Endothelial cell of umbilical vein (primary cell): ENCODE measurements around the gene FARP2. TPM values are rescaled to one million over a fixed set of nuclear protein-coding genes. Genes with fewer than 3 reads are reported as not detected.

Experiments used
- BruUV-seq: library from RNA; stranded (reverse); fragments of 400-500 nt; replicated peaks from 2 replicates; lab custom pipeline; 2021; lab: Mats Ljungman, UMichigan
- CTCF ChIA-PET: fragments of 300-600, 350-600 bp; sonication (Branson Sonifier 250); formaldehyde crosslinking; loops from one replicate; lab custom pipeline; 2021; ENCODE audit warnings: antibody characterized with exemption, inconsistent platforms; lab: Charles Lee
- POLR2A ChIA-PET: fragments of 300-600, 350-600 bp; sonication (Branson Sonifier 250); formaldehyde crosslinking; loops from one replicate; lab custom pipeline; 2021; ENCODE audit warnings: antibody characterized with exemption, inconsistent platforms; lab: Charles Lee
- DNase-seq: peaks from one replicate; pipeline ENCODE4 v3.0.0-alpha.2; 2011; ENCODE audit warnings: low read depth, low spot score
- FAIRE-seq: peaks from 2 replicates; lab custom pipeline; 2011; peaks lifted over from hg19 to GRCh38; lab: Jason Lieb, UNC
- H2AFZ ChIP-seq: 2 replicates; pipeline ENCODE4 v1.6.0; 2012; ENCODE audit warnings: low read depth, low read length, control low read depth, inconsistent platforms
- H3K27ac ChIP-seq: 2 replicates; pipeline ENCODE4 v1.5.1; 2011; ENCODE audit warnings: low read depth, mild to moderate bottlenecking, control low read depth, low read length, moderate library complexity; ENCODE audit not compliant: insufficient read depth
- H3K27me3 ChIP-seq, 2 experiments: 2 replicates each; pipeline versions ENCODE4 v1.6.0 to v1.6.1; 2011; ENCODE audit warnings: low read length in 2 of 2, mixed read lengths in 1 of 2; ENCODE audit not compliant: control insufficient read depth in 2 of 2, insufficient read depth in 2 of 2
- H3K36me3 ChIP-seq, 2 experiments: 2 replicates in 1 of 2; 3 replicates in 1 of 2; pipeline ENCODE4 v1.5.1; 2011; ENCODE audit warnings: low read length in 2 of 2, mild to moderate bottlenecking in 1 of 2, moderate library complexity in 1 of 2; ENCODE audit not compliant: control insufficient read depth in 2 of 2, insufficient read depth in 2 of 2; ENCODE audit errors: extremely low read depth in 1 of 2
- H3K4me1 ChIP-seq: 3 replicates; pipeline ENCODE4 v1.5.1; 2011; ENCODE audit warnings: mild to moderate bottlenecking, low read length; ENCODE audit not compliant: control insufficient read depth, insufficient read depth; ENCODE audit errors: extremely low read depth
- H3K4me2 ChIP-seq: 2 replicates; pipeline ENCODE4 v1.6.1; 2011; ENCODE audit warnings: low read length, control low read depth, mixed read lengths; ENCODE audit not compliant: insufficient read depth
- H3K4me3 ChIP-seq, 3 experiments: fragments of 200-600 bp in 1 of 3; sonication (generic), shearing (Covaris generic) in 1 of 3; replicated peaks in 1 of 3; 2 replicates each; pipeline ENCODE4 v1.5.1; 2011 to 2016; ENCODE audit warnings: control low read depth in 3 of 3, low read length in 3 of 3, mild to moderate bottlenecking in 2 of 3, inconsistent platforms in 1 of 3, low read depth in 1 of 3, moderate library complexity in 1 of 3; ENCODE audit not compliant: insufficient read depth in 1 of 3
- H3K79me2 ChIP-seq: 2 replicates; pipeline ENCODE4 v1.6.0; 2012; ENCODE audit warnings: low read length, inconsistent platforms; ENCODE audit not compliant: control insufficient read depth, insufficient read depth
- H3K9ac ChIP-seq: replicated peaks from 2 replicates; pipeline ENCODE3; 2011; ENCODE audit warnings: low read length, control low read depth; ENCODE audit not compliant: insufficient read depth; ENCODE audit errors: extremely low read depth
- H3K9me1 ChIP-seq: replicated peaks from 3 replicates; pipeline ENCODE4 v1.6.0; 2011; ENCODE audit warnings: mild to moderate bottlenecking, low read length; ENCODE audit not compliant: control insufficient read depth, insufficient read depth; ENCODE audit errors: extremely low read depth
- H3K9me3 ChIP-seq: replicated peaks from 2 replicates; pipeline ENCODE4 v1.5.1; 2012; ENCODE audit warnings: low read length, inconsistent platforms; ENCODE audit not compliant: control insufficient read depth, insufficient read depth
- H4K20me1 ChIP-seq: replicated peaks from 2 replicates; pipeline ENCODE3; 2011; ENCODE audit warnings: mild to moderate bottlenecking, low read length; ENCODE audit not compliant: control insufficient read depth, insufficient read depth; ENCODE audit errors: extremely low read depth
- EZH2 ChIP-seq: IDR thresholded peaks from 2 replicates; pipeline ENCODE4 v1.6.1; 2012; ENCODE audit warnings: borderline replicate concordance, low read depth, mild to moderate bottlenecking, moderate library complexity, low read length, inconsistent platforms; ENCODE audit not compliant: severe bottlenecking
- FOS ChIP-seq: IDR thresholded peaks from 2 replicates; pipeline ENCODE4 v1.6.1; 2011; ENCODE audit warnings: mild to moderate bottlenecking, low read length, moderate library complexity, borderline replicate concordance; ENCODE audit not compliant: insufficient read depth
- GATA2 ChIP-seq: IDR thresholded peaks from 2 replicates; pipeline ENCODE4 v1.7.0; 2011; ENCODE audit warnings: low read depth, mild to moderate bottlenecking, moderate library complexity, mixed read lengths, low read length; ENCODE audit not compliant: insufficient read length, insufficient read depth
- JUN ChIP-seq: IDR thresholded peaks from 2 replicates; pipeline ENCODE4 v1.6.1; 2011; ENCODE audit warnings: borderline replicate concordance, low read depth; ENCODE audit not compliant: insufficient read length, insufficient read depth
- MYC ChIP-seq: IDR thresholded peaks from one replicate; pipeline ENCODE4 v1.6.1; 2011; ENCODE audit warnings: mild to moderate bottlenecking, low read depth, low read length
- POLR2A ChIP-seq: IDR thresholded peaks from 2 replicates; pipeline ENCODE4 v1.6.1; 2012; ENCODE audit warnings: low read depth, mild to moderate bottlenecking, control low read depth, low read length
- POLR2AphosphoS5 ChIP-seq: IDR thresholded peaks from 2 replicates; pipeline ENCODE4 v1.6.1; 2012; ENCODE audit warnings: low read depth, mild to moderate bottlenecking, control low read depth, low read length, moderate library complexity; ENCODE audit not compliant: insufficient read depth
- dilution Hi-C: fragments of 300-500 bp; cut with MboI; formaldehyde crosslinking; loops from one replicate; pipeline ENCODE4 v1.15.0; 2019; ENCODE audit warnings: low sequenced_read_pairs; ENCODE audit not compliant: extremely low pct_ligation_motif_present
- intact Hi-C: fragments of 100-400 bp; cut with micrococcal nuclease; formaldehyde crosslinking; loops from one replicate; pipeline ENCODE4 v1.10.0; 2022
- polyA plus RNA-seq, 4 experiments: library from polyadenylated mRNA; depleted of rRNA in 3 of 4; stranded (reverse) in 3 of 4; unstranded in 1 of 4; fragments of >200 nt; gene quantifications; 2 replicates each; pipeline versions ENCODE4 v1.2.1 to v1.2.3, GENCODE V29; 2011 to 2012; ENCODE audit warnings: missing spikeins in 1 of 4
- total RNA-seq: library from RNA; stranded (reverse); gene quantifications from 2 replicates; pipeline ENCODE4 v1.2.3, GENCODE V29; 2021
- TF ChIP-seq, protein P1 (sequence below): IDR thresholded peaks from 2 replicates; pipeline ENCODE4 v1.6.1; 2011; ENCODE audit not compliant: insufficient read depth, insufficient read length
- TF ChIP-seq, protein P2 (sequence below), 2 donors: IDR thresholded peaks; 1 replicate in 1 of 2; 2 replicates in 1 of 2; pipeline ENCODE4 v1.5.1; 2011; ENCODE audit warnings: low read length in 2 of 2, mild to moderate bottlenecking in 2 of 2, moderate library complexity in 2 of 2, control low read depth in 1 of 2, inconsistent platforms in 1 of 2, low read depth in 1 of 2; ENCODE audit not compliant: insufficient read depth in 1 of 2; ENCODE audit errors: extremely low read depth in 1 of 2

FARP2 gene
- total and polyA plus RNA-seq, 2 donors (not counting 3 experiments of a cell fraction or from before 2014, with no cell fraction given) = 15.3 to 45.3 TPM

DNA sequence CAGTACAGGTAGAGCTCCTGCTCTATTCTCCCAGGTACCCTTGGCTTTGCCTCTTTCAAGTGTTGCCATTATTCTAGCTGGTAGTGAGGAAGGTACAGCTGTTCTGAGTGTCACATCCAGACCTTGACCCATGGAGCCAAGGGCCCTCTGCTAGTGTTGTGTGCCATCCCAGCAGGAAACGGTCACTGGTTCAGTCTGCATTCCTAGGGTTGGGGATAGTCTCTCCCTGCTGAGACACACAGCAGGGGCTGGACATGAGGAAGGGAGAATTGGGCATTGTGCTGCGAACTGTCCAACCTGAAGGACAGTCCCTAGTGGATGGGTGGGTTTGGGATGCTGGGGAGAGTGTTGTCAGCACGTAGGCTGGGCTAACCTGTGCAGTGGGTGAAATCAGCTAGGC lies 59.1 kb downstream of the FARP2 start:
- FAIRE-seq (no peak), DNase-seq (no peak)
- H3K9ac ChIP-seq = no peak overlapping the region
- peaks cover 6 to 18% of the 10 kb centered on the region in 2 experiments for H3K36me3 ChIP-seq
- no peak overlapping the region for H2AFZ ChIP-seq
- BruUV-seq = no TSS peak
- H3K79me2 ChIP-seq = no peaks in the 10 kb centered on the region
- TF ChIP-seq POLR2AphosphoS5 (no peak), GATA2 (no peak), MYC (no peak), EZH2 (no peak), POLR2A (no peak), FOS (no peak), JUN (no peak)
- TF ChIP-seq, protein P1, sequence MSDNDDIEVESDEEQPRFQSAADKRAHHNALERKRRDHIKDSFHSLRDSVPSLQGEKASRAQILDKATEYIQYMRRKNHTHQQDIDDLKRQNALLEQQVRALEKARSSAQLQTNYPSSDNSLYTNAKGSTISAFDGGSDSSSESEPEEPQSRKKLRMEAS = no peak
- TF ChIP-seq, protein P2, sequence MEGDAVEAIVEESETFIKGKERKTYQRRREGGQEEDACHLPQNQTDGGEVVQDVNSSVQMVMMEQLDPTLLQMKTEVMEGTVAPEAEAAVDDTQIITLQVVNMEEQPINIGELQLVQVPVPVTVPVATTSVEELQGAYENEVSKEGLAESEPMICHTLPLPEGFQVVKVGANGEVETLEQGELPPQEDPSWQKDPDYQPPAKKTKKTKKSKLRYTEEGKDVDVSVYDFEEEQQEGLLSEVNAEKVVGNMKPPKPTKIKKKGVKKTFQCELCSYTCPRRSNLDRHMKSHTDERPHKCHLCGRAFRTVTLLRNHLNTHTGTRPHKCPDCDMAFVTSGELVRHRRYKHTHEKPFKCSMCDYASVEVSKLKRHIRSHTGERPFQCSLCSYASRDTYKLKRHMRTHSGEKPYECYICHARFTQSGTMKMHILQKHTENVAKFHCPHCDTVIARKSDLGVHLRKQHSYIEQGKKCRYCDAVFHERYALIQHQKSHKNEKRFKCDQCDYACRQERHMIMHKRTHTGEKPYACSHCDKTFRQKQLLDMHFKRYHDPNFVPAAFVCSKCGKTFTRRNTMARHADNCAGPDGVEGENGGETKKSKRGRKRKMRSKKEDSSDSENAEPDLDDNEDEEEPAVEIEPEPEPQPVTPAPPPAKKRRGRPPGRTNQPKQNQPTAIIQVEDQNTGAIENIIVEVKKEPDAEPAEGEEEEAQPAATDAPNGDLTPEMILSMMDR (IDR thresholded peaks at IDR 0.05; ENCODE audit: extremely low read depth in 1 of 2, insufficient read depth in 1 of 2, low read depth in 1 of 2, low read length in 2 of 2) = no peak
- ChIA-PET CTCF (no interaction called here), POLR2A (no interaction called here)
- dilution Hi-C loops (no loop called here), intact Hi-C loops (no loop called here)
- no peaks in the 10 kb centered on the region for H3K9me1 ChIP-seq
- no peak overlapping the region for H3K27ac ChIP-seq
- H3K9me3 ChIP-seq = no peaks in the 10 kb centered on the region
- H3K4me2 ChIP-seq = no peak overlapping the region
- H4K20me1 ChIP-seq = no peaks in the 10 kb centered on the region
- no peak overlapping the region for H3K4me3 ChIP-seq
- no peaks in the 10 kb centered on the region for H3K4me1 ChIP-seq
- no peaks in the 10 kb centered on the region for H3K27me3 ChIP-seq
